GM19463 (cell line): ENCODE measurements around the gene TRAF2.
A peak's percentile ranks its signal among the peaks of the same experiment; 100 is the strongest.
"Not testable (repeated sequence)": the region's sequence is repeated elsewhere in the genome, so short reads cannot be mapped to it uniquely, and the experiment has no call there.

ENCODE experiments used
- ATAC-seq: cut with Tn5 transposase; IDR thresholded peaks from one replicate; pipeline ENCODE4 v1.9.1; 2021; ENCODE audit warnings: mild to moderate bottlenecking, moderate library complexity; ENCODE audit not compliant: unreplicated experiment

Gene TRAF2

DNA sequence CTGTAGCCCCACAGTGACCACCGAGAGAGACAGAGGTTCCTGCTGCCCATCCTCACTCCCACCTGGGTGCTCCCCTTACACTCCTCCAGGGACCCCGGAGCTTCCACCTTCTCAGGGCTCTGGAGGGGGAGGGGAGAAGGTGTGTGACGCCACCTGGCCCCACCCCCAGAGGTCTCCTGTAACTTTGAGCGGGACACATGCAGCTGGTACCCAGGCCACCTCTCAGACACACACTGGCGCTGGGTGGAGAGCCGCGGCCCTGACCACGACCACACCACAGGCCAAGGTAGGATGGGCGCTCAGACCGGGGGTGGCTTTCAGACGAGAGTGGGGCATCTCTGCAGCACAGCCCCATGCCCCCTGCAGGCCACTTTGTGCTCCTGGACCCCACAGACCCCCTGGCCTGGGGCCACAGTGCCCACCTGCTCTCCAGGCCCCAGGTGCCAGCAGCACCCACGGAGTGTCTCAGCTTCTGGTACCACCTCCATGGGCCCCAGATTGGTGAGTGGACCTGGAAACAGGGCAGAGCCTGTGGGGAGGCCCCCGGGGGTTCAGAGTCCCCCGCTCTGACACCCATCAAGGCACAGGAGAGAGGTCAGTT is 29.7 kb upstream of the TRAF2 start:
- no peak for ATAC-seq

DNA sequence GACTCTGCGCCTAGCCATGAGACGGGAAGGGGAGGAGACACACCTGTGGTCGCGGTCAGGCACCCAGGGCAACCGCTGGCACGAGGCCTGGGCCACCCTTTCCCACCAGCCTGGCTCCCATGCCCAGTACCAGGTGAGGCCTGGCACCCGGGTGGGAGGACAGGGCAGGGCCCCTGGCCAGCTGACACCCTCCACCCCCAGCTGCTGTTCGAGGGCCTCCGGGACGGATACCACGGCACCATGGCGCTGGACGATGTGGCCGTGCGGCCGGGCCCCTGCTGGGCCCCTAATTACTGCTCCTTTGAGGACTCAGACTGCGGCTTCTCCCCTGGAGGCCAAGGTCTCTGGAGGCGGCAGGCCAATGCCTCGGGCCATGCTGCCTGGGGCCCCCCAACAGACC is 29.1 kb upstream of the TRAF2 start:
- ATAC-seq: no peak

DNA sequence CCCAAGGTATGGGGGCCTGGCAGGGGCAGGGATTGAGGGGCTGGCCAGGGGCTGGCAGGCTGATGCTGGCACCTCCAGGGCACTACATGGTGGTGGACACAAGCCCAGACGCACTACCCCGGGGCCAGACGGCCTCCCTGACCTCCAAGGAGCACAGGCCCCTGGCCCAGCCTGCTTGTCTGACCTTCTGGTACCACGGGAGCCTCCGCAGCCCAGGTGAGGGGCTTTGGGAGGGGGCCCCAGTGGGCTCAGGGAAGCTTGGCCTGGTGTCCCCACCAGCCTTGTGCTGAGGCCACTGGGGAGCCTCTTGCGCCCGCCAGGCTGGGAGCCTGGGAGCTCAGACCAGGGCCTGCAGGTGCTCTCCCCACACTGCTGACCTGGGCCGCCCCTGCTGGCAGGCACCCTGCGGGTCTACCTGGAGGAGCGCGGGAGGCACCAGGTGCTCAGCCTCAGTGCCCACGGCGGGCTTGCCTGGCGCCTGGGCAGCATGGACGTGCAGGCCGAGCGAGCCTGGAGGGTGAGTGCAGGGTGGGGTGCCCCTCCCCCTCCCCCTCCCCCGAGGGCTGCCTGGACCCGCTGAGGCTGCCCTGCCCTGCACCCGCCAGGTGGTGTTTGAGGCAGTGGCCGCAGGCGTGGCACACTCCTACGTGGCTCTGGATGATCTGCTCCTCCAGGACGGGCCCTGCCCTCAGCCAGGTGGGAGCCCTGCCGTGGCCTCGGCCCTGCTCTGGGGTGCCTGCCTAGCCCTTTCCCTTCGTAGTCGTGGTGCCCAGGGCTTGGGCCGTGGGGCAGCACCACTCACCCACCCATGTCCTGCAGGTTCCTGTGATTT is 28.5 kb upstream of the TRAF2 start:
- ATAC-seq: no peak

DNA sequence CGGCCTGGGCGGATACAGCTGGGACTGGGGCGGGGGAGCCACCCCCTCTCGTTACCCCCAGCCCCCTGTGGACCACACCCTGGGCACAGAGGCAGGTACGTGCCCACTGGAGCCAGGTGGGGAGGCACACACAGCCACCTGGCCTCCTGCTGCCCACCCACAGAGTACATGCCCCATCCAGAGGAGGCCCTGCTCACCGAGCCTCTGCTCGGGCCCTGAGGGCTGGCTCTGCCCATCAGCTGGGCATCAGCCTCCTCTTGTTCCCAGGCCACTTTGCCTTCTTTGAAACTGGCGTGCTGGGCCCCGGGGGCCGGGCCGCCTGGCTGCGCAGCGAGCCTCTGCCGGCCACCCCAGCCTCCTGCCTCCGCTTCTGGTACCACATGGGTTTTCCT is 27.9 kb upstream of the TRAF2 start:
- no peak for ATAC-seq

DNA sequence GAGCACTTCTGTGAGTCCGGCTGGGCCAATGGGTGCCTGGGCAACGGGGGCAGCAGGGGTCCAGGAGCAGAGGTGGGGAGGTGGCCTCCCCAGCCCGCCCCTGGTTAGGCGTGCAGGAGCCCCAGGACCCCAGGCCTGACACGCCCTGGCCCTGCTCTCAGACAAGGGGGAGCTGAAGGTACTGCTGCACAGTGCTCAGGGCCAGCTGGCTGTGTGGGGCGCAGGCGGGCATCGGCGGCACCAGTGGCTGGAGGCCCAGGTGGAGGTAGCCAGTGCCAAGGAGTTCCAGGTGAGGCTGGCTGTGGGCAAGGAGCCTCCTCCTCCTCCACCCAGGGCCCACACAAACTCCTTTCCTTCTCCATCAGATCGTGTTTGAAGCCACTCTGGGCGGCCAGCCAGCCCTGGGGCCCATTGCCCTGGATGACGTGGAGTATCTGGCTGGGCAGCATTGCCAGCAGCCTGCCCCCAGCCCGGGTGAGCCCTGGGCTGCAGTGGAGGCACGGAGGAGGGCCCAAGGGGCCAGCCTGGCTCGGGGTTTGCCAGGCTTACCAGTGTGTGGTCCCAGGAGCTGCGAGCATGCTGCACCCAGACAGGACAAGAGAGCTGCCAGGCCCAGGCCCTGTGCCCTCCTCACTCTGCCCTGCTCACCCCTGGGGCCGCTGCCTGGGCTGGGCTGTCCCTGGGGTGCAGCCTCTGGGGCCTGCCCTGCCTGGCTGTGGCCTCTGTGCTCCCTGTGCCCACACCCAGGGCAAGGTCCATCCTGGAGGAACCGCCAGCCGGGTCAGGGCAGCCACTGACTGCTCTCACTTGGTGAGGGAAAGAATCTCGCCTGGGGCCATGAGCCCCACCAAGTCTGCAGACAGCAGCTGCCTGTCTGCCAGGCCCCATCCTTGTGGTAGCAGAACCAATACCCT is 27.2 kb upstream of the TRAF2 start:
- ATAC-seq: no peak

DNA sequence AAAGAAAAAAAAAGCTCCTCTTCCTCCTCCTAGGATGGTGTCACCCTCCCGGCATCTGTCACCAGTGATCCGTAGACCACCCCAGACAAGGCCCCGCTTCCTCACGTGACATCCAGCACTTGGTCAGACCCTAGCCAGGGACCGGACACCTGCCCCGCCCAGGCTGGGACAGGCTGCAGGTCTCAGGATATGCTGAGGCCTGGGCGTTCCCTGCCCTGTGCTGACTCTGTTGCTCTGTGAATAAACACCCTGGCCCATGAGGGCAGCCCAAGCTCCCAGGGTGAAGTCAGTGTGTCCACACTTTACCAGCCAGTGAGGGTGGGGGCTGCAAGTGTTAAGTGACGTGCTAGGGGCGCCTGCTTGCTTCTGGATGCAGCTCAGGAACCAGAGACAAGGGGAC is 25.8 kb upstream of the TRAF2 start:
- ATAC-seq: no peak

DNA sequence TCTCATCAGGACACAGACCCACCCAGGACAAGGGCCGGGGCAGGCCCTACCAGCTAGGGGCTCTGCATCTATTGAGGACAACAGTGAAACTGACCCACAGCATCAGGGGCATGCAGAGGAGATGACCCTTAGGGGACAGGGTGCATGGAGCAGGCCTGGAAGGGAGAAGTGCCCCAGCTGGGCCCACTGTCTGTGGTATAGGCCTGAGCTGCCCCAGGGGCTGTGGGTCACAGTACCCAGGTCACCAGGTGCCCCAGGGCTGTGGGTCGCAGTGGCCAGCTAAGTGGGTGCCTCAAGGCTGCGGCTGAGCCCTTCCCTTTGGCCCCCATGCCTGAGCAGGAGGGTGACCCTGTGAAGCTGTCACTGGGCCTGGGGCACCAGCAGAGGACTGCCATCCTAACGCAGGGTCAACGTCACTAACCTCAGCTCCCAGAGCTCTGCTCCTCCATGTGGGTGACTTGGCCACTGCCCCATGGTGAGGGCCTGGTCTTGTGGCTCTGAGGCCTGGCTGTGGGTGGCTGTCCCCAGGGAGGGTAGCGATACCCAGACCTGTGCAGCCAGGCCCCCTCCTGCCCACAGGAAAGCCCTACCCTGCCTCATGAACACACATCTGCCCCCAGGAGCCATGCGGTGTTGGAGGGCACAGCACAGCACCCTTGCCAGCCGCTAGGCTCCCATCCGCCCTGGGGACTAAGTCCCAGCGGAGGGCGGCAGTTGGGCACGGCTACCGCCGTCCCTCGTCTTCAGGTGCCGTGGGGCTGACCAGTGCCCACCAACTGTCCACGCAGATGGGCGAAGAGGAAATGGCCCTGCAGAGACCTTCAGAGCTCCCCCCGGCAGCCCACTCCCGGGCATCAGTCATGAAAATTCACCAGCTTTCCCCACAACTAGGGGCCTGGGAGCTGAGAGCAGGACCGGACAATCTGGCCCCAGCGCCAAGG is 25.1 kb upstream of the TRAF2 start:
- no peak for ATAC-seq

DNA sequence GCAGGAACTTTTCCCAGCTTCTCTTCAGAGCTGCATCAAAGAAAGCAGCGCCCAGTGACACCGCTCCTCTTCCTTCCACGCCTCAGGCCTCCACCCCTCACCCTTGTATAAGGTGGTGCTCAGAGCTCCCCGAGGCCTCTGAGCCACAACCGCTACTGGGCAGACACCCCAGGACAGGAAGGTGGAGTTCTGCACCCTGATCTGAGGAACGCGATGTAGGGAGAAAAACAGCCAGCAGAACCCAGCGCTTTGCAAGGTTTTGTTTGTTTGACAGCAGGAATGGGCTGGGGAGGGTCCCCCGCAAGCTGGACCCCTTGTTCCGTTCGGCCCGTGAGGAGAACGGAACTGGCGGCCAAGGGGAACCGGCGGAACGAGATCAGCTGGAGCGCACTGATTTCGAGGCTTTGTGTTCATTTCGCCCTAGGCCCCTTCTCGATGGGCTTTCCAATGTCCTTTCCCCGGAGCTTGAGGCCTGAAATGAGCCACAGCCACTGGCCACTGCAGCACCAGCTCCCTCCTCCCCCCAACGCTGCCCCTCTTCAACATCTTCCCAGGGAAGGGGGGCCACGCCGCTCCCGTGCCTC is 24.4 kb upstream of the TRAF2 start:
- ATAC-seq: no peak

DNA sequence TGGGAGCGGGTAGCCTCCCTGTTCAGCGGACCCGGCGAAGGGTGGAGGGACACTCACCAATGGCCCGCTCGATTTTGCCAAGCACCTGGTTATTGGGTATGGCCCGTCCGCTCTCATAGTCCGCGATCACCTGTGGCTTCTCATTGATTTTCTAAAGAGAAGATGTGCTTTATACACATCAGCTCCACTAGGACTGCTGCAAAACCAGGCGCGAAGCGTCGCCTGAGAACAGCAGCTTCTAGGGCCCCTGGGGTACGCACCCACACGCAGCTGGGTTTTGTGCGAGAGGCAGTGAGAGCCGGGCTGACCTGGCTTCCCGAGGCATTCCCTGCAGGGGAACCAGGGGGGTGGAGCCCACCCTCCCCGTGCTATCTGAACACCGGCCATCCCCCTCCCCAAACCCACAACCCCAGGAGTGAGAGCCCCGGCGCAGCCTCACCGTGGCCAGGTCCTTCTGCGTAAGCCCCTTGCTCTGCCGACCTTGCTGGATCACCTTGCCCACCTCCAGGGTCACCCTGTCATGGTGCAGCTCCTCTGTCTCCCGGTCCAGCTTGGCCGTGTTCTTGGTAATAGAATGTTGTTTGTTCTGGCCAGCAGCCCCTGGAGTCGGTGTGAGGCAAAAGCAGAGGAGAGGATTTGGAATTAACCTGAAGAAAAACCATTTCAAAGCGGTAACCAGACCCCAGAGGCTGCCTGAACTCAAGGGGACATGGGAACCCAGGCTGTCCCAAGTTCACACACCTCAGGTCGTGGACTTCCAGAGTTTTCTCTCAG is 23.3 kb upstream of the TRAF2 start:
- no peak for ATAC-seq

DNA sequence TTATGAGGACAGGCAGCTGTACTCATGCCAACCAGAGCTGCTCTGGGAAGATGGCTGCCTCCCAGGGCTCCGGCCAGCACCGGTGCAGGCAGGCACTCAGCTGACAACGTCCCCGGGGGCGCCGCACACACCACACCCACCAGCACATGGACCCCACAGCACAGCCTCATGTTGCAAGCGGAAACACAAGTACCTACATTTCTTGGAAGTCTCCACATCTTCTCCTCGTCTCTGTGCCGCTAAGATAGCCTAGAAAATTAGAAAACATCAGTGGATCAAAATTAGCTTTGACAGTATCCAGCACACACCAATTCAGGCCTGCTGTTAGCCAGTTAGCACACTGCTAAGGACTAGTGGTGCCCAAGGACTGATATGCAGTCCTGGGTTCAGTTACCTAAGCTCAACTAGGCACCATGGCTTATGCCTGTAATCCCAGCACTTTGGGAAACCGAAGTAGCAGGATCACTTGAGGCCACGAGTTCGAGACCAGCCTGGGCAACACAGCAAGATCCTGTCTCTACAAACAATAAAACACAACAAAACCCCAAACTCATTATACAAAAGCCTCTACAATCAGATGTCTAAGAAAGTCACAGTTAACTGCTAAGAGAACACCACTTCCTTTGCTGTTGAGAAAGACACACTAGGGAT is 22.6 kb upstream of the TRAF2 start:
- ATAC-seq: no peak

DNA sequence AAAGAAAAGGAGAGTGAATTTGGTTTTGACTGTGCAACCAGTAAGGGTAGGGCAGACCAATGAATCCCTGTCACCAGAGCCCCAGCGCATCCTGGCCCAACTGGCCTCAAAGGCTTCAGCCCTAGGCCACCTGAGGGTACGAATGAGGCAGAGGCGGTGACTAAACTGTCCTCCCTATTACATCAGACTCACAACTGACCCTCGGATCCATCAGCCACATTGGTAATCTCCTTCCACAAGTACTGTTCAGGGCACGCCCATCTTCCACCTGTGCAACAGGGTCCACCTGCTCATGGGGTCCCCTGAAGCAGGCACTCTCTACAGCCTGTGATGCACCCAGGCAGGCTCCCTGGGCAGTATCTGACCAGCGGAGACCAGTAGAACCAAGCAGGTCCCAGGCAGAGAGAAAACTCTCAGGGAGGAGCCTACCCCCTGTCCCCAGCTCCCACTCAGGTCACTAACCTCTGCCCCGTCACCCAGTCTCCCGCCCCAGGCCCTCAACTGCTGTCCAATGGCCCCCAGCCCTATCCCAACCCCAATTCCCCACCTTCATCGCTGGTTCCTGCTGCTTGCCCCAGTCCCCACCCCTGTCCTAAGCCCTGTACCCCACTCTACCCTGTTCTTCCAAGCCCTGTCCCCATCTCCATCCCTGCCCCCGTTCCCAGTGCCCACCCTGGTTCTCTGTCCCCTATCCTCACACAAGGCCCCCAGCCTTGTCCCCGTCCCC is 21.1 kb upstream of the TRAF2 start:
- no peak for ATAC-seq

DNA sequence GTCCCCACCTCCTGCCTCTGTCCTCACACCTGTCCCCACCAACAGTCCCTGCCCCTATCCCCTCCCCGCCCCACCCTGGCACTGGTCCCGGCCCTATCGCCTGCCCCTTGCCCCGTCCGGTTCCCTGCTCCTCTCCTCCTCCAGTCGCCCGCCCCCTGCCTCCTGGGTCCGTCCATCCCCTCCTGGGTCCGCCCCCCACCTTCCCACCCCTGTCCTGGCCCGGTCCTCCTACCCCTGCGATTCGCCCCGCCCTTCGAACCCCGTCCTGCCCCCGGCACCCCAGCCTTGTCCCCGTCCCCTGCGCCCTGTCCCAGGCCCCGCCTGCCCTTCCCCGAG is 20.6 kb upstream of the TRAF2 start:
- peak; percentile 22 for ATAC-seq

DNA sequence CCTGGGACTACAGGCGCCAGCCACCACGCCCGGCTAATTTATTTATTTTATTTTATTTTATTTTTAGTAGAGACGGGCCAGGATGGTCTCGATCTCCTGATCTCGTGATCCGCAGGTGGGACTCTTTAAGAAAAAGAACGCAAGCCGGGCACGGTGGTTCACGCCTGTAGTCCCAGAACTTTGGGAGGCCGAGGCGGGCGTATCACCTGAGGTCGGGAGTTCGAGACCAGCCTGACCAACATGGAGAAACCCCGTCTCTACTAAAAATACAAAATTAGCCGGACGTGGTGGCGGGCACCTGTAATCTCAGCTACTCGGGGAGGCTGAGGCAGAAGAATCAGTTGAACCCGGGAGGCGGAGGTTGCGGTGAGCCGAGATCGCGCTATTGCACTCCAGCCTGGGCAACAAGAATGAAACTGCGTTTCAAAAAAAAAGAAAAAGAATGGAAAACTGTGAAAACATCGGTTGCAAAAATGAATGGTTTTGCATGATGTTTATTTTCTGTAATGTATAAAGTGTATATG is 19.4 kb upstream of the TRAF2 start:
- not testable (repeated sequence) for ATAC-seq

DNA sequence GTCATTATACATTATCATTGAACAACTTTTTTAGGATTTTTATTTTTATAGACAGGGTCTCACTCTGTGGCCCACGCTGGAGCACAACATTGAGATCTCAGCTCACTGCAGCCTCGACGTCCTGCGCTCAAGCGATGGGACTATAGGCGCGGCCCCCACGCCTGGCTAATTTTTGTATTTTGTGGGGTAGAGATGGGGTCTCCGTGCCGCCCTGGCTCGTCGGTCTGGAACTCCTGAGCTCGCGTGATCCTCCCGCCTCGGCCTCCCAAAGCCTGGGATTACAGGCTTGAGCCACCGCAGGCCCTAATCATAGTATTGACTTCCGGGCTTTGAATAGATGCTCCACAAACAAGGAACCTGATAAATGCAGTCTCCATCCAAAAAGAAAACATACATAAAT is 18.8 kb upstream of the TRAF2 start:
- no peak for ATAC-seq

DNA sequence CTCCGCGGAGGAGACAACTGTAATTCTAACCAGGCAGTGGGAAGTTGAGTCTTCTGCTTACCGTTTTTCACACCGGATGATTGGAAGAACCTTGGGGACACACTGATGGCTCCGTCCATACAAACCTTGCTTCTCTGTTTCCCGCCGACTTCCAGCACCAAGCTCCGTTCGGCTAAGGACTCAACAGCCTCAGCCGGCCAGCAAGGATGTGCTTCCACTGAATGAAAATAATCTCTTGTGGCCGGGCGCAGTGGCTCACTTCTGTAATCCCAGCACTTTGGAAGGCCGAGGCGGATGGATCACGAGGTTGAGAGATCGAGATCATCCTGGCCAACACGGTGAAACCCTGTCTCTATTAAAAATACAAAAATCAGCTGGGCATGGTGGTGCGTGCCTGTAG is 18.4 kb upstream of the TRAF2 start:
- no peak for ATAC-seq

DNA sequence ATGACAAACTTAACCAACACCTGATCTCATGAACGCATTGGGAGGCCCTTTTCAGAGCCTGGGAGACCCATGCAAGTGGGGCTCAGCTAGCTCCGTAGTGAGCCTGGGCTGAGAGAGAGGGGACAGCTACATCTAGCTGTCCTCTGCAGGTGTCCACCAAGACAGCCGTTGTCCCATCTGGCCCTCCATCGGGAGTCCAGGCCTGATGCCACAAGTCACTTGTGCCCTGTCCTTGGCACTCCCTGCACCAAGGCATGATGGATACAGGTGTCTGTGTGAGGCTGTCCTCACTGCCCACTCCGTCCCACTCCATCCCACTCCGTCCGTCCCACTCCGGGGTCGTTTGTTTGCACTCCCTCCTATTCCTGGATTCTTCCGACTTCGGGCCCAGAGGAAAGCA is 17.7 kb upstream of the TRAF2 start:
- ATAC-seq: no peak

DNA sequence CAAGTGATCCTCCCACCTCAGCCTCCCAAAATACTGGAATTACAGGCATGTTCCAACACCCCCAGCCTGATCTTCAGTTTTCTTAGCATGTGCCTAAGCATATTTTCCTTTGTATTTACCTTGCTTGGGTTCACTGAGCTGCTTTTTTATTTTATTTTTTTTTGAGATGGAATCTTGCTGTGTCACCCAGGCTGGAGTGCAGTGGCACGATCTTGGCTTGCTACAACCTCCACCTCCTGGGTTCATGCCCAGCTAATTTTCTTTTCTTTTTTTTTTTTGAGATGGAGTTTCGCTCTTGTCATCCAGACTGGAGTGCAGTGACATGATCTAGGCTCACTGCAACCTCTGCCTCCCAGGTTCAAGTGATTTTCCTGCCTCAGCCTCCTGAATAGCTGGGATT is 16.7 kb upstream of the TRAF2 start:
- not testable (repeated sequence) for ATAC-seq

DNA sequence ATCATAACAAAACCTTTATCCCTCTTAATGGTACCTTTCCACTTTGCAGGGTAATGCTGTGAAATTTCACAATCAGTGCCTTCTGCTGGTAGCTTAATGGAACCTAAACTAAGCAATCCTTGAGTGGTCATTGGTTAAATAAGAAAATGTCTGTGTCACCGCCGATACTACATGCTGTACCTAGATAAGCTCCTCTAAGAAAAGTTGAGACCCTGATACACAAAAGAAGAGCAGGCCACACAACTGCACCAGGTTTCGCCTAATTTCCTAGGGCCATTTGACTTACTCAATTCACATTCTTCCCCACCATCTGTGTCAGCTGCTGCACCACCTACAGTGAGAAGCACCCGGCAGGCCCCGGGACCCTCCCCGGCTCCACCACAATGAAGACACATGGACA is 11.2 kb upstream of the TRAF2 start:
- no peak for ATAC-seq
